Fibroblast of skin of abdomen (primary cell): ENCODE measurements around the gene CTNNA3.

Experiments
- DNase-seq: peaks from one replicate; pipeline ENCODE4 v3.0.0-alpha.2; 2013

The CTNNA3 gene

DNA sequence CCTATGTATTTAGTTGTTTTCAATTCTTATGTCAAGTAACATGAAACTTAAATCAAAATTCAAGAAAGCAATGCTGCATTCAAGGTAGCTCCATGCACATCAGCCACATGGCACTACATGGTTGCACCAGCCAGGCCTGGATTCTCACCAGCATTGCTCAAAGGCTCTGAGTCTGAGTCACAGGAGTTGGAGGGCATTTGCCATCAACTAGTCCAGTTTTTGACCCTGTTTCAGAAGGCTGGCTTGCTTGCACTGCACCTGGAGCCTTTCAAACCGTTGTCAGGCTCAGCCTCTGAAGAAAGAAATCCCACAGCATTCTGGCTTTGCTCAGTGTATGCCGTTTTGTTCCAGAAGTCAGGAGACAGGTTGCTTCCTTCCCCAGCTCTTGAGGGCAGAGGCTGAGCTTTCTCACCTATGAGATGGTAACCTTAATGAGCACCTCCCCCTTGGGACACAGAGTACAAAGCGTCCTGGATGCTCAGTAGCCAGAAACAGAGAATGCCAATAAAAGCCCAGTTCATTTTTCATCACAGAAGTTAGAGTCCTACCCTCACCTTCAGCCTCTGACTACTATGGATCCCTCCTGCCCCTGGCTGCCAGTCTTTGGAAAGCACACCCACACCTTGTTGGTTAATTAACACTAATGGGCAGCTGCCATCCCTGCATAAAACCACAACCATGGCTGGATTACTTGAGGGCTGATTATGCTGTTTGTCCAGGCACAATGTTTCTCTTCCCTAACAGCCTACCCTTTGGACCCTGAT lies 1058.5 kb downstream of the CTNNA3 start:
- peak; percentile 5 for DNase-seq

DNA sequence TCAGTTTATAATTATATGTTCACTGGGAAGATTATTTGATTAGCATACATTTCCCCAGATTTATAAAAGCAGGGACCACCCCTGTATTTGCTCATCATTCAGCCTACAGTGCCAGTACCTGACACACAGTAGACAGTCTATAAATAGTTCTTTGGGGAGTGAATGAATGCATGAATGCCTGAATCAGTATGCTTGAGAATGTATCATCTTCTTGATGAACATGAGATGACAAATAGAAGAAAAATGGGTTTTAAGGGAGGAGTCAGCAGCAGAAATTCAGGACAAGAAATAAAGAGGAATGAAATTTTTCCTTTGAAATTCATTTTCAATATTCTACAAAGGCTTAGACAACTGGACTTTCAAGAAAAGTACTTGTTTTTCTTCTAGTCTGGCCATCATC lies 1066.0 kb downstream of the CTNNA3 start:
- DNase-seq: peak; percentile 55

DNA sequence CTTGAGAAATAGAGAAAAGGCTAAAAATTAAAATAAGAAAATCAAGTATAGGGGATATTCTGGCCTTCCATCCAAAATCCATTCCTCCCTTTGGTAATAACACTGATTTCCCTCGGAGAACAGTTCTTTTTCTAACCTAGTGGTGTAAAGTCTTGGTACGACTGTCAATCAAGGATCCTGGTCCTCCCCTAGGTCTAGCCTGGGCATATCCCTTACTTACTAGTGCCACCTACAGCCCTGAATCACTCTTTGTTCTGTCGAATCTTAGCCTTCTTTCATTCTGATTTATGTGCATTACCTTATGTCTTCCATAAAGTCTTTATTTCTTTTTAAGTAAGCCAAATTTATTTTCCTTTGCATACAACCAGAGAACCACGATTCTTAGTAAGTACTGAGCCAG lies 1068.8 kb downstream of the CTNNA3 start:
- peak; percentile 31 for DNase-seq

DNA sequence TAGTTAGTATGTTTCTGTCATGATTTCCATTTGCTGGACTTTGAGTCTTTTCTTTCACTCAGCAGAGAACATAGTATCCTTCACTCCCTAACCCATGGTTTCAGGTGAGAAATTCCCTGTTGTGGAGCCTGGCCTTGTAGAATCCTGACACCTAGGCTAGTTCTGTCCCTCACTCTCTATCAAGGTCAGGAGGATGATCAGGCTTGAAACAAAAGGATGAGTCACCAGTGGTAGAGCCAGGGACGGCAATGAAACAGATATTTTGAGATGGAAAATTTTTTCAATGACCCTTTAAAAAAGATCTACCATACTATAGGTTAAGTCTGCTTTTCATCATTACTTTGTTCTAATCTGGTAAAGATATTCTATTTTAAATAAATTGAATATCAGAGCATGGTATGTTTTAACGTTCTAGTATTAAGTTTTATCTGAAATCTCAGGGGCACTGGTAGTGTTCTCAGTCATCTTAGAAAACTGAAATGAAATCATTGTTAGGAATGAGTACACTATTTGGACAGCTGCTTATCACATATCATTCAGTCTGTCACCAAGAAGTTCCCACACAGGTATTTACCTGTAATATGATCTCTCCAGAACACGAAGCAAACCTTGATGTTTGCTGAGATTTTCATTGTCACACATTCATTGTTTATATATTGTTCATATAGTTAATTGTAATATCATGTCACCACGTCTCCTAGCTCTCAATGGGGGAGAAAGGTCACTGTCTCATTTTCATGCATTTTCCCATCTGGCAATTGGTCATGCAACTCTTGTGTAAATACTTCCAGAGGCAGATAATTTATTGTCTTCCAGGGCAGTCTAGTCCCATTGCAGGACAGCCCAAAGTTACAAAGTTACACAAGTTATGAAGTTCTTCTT lies 1070.0 kb downstream of the CTNNA3 start:
- peak; percentile 6 for DNase-seq

DNA sequence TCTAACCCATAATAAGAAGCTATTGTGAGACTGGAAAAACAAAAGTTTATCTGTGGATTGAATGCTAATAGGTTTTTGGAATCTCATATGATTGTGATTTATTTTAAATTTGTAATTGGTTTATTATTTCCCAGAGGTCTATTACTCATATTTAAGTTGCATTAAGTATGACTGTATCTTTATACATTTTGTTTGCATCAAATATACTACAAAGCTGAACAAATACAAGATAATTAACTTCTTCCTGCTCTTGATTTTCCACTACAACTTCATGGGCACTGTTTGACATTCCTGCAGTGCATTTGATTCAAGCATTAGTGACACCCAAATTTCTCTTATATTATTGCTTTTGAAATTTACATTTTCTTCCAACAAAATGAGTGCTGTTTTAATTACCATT lies 1073.9 kb downstream of the CTNNA3 start:
- no peak for DNase-seq

DNA sequence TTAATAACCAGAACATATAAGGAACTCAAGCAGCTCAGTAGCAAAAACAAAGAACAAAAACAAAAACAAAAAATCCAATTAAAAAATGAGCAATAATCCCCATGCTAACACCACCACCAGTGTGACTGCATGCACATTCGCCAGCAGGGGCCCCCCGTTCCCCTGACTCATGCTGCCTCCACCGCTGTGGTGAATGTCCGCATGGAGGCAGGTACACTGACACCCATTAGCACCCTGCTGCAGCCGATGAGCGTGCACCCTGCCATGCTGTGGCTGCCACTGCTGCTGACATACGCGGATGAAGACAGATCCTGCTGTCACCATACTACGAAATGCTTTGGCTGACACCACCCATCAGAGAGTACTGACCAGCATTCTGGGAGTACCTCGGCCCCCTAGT lies 1091.8 kb downstream of the CTNNA3 start:
- no peak for DNase-seq

DNA sequence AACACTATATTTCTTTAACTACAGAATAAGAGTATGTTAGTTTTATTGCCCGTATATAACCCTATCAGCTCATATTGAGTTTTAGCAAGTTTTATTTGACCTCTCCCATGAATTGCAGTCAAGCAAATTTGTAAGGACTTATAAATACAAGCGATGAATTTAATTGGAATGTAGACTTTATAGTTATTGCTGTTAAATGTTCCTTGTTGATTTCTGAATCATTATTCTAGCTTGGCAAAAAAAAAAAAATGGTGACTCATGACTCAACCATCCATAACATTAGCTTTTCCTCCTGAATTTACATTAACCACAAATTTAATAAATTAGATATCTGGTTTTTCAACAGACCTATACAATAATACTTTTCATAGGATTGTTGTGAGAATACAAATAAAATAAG lies 1104.1 kb downstream of the CTNNA3 start:
- peak; percentile 68 for DNase-seq

DNA sequence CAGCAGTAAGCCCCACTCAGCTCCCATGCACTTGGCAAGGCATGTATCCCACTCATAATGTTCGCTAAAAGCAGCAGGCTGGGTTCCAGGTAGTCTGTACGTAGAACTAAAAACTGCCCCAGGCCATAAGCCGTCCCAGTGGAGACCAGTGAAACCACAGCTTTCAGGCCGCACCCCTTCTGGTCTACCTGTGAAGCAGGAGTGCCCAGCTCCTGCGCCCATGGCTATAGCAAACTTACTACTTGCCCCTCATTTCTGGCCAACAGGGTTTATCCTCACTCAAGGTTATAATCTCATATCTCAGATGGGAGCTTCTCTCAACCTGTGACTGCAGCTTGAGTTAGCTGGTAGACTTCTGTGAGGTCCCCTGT lies 1108.3 kb downstream of the CTNNA3 start:
- no peak for DNase-seq

DNA sequence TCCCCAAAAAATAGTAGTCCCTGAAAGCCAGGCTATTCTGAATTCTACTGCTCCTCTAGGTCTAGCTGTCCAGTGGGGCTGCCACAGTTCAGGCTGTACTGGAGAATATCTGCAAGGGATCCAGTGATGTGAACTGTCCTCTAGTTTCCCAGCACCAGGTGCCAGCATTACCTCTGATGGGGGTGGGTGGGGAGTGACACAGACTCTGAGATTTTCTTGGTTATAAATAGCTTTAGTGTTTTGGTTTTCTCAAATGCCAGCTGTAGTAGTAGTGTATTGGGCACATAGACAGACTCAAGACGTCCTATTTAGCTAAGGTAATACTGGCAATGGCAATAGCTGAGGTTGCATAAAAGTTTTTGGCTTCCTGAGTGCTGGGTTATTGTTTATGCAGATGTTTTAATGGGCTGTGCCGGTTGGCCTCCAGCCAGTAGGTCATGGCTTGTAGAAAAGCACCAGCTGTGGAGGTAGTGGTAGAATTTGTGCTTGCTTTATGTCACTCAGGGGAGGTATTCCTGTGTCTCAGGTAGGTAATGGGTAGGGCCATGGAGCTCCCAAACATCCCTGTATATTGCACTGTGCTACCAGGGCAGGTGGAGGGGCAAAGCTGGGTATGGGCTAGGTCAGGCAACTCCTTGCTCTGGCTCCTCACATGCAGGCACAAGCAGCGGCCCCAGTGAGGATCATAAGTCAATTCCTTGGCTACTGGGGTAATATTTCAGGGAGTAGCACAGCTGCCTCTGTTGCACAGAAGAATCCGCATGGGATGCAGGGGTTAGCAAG lies 1108.9 kb downstream of the CTNNA3 start:
- DNase-seq: no peak

DNA sequence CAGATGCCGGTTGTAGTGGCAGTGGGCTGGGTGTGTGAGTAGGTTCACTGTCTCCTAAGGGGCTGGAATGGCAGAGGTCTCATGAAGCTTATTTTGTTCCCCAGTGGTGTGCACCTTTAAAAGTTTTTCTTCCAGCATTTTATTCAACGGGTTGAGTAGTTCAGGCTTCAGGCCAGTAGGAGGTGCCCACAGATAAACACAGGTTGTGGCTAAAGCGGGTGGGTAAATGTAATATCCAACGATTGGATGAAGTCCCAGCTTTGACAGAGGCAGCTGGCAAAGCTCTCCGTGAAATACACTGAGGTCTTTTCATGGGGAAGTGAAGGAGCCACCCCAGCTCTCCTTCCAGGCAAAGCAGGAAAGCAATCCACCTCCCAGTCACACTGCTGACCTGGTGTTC lies 1109.9 kb downstream of the CTNNA3 start:
- DNase-seq: peak; percentile 28

DNA sequence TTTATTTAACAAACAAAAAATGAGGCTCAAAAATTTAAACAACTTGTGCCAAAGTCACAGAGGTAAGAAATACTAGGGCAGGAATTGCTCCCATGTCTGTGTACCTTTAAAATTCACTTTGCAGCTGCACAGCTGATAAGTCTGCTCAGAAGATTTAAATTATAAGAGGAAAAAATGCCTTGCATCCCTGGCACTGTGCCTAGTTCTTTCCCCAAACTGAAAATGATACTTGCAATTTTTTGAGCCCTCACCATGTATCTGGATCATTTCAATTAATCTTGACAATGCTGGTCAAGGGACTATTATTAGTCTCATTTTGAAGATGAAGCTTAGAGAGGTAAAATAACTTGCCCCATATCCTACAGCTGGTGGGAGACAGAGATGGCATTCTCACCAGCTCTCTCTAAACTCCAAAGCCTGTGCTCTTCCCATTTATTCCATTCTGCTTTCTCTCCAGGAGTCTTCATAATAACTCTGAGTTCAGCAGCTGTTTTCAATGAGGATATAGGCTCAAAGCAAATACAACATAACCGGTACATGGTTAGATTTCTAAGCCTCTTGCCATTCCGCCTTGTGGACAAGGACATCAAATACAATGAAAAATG lies 1120.6 kb downstream of the CTNNA3 start:
- DNase-seq: no peak

DNA sequence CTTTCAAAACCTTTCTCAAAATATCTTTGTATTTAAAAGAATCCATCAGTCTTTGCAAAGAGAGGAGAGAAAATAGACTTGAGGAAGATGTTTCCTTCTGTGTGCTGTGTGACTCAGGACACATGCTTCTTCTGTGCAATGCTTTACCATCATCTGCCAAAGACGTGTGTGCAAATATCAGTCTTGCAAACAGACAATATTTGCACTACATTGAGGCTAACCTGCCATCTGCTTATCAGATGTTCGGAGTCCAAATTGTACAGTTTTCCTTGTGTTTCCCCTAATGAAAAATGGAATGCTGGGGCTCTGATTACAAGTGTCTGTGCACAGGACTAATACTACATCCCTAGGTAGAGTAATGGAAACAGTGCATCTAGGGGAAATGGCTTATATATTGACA lies 1123.3 kb downstream of the CTNNA3 start:
- no peak for DNase-seq

DNA sequence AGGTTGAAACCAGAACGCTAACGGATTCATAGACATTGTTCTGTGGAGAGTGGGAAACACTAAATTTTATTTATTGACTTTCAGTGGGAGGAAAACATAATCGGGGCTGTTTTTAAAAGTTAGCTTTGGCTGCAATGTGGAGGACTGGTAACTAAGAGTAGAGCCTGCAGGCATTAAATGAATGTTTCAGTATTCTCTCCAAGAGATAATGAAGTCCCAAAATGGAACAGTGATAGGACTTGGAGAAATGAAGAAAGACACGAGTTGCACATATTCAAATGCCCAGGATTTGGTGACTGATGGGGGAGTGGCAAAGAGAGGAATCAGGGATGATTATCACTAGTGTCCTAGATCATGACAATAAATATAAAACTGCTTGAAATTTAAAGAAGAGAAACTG lies 1130.0 kb downstream of the CTNNA3 start:
- no peak for DNase-seq

DNA sequence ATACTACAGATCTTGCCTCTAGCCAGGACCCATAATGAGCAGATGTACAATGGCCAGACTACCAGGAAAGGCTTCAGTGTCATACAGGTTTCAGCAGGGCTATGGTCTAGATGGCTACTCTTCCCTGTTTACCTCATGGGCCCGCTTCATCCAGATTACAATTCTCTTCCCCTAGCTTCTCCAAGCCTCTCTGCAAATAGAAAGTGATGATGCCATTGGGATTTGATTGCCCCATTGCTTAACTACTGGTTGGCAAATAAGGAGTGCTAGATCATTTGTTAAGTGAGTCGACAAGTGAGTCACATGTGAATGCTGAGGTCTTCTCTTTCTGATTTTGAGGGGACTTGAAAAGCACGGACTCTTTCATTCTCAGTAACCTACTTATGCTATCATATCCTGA lies 1131.7 kb downstream of the CTNNA3 start:
- peak; percentile 16 for DNase-seq

DNA sequence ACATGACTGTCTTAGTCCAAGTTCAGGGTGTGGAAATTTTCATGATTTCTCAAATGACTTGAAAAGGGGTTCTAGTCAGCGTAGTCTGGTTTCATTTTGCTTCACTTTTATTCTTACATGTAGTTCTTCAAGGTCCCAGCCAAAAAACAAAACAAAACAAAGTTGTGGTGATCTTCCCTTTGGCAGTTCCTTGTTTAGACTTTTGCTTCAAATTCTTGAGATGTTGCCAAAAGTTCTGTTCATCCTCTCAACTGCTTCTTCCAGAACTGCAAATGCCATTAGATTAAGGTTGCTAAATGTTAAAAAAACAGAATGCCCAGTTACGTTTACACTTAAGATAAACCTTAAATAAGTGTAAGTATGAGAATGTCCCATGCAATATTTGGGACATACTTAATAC lies 1140.9 kb downstream of the CTNNA3 start:
- peak; percentile 13 for DNase-seq

DNA sequence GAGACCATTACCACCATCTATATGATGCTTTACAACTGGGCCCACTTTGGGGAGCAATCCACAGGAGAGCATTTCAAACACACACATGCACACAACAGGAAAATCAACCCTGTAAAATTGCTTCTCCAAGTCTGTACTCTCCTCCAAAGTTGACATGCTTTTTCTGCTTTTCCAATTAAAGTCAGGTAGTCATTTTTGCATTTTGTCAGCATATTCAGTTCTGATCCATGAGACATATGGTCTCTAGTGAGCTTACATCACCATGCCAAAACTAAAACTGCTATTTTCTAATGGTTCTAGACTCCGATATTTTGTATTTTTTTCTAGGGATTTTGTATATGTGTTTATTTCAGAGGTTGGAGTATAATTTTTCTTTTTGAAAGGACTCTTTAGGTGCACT lies 1143.7 kb downstream of the CTNNA3 start:
- DNase-seq: no peak

DNA sequence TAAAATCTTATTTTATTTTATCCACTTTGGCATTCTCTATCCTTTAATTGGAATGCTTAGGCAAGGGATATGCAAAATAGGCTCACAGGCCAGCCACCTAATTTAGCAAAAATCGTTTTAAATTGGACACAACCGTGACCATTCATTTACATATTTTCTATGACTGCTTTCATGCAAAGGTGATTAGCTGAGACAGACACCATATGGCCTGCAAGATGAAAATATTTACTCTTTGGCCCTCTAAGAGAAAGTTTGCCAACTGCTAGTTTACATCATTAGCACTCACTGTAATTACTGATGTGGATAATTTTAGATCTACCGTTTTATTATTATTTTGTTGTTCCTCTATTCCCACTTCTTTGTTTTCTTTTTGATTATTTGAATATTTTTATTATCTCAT lies 1145.6 kb downstream of the CTNNA3 start:
- no peak for DNase-seq

DNA sequence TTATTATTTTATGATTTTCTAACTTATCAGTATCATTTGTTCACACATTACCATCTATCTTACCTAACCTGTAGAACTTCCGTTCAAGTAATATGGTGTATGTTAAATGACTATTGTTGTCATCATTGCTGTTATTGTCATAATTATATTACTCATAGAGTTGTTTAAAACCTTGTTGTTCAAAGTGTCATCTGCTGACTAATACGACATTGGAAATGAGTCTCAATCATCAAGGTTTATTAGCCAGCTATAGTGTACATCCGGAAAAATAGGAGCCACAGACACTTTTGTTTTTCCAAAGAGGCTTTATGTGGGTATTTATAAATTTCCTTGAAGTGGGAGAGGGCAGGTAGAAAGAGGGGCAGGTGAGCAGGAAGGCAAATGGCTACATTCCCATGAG lies 1157.1 kb downstream of the CTNNA3 start:
- DNase-seq: no peak

DNA sequence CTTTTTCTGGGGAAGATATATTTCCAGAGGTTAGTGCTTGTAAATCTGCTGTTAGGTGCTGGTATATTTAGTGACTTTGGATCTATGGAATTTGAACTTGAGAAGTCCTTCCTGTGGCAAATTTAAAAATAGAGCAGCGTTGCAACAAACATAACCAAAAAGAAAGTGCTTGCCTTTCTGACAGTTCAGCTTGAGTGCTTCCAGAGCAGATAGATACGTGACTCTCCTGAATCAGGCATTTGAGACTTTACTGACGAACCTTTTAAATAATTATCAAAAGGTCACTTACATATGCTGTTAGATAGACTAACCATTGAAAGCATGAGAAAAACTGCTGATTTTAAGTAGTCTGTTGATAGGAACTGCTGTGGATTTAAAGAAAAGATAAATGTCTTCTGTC lies 1157.6 kb downstream of the CTNNA3 start:
- no peak for DNase-seq

DNA sequence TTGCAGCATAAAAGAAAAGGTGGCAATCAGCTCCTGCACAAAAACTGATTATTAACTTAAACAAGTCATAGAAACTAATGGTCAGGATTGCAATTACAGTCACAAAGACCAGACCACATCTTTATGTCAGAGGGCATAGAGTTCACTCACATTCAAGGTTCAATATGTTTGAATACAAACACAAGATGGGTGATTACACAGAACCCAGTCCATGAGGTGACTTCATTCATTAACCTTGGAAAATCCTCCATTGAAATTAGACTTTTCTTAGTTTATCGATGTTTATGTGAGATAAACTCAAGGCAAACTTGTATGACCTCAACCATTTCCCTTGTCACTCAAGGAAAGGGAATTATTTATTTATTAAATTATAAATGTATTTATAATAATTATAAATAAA lies 1158.8 kb downstream of the CTNNA3 start:
- DNase-seq: no peak

DNA sequence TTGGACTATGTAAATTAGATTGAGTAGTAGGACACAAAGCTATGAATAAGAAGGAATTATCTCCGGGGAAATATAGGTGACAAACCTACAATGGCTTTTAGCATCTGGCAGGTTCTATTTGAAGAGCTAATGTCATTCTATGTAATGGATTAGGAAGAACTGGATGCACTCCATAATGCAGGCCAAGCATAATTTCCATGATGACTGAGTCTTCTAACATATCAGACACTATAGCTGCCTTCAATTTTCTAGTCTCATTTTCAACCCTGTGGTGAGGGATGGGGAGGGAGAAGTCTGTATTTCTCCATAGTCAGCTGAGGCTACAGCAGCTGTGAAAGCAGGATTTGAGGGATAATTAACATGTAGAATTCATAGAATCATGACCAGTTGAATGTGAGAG lies 1160.6 kb downstream of the CTNNA3 start:
- no peak for DNase-seq

DNA sequence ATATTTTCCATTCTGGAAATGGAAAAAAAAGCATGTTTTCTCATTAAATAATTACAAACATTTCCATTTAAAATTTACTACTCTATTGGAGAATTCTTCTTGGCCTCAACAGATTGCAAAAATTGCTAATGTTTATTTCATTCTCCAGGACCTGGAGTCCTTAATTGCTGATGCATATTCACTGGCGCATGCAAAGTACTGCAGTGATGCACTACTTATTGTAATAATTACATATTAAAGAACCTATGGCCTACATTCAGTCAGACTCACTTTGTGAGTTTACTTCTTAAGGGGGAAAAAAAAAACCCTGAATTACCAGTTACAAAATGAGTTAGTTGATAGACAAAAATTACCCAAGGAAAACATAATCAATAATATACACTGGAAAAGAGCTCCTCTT lies 1161.1 kb downstream of the CTNNA3 start:
- DNase-seq: no peak

DNA sequence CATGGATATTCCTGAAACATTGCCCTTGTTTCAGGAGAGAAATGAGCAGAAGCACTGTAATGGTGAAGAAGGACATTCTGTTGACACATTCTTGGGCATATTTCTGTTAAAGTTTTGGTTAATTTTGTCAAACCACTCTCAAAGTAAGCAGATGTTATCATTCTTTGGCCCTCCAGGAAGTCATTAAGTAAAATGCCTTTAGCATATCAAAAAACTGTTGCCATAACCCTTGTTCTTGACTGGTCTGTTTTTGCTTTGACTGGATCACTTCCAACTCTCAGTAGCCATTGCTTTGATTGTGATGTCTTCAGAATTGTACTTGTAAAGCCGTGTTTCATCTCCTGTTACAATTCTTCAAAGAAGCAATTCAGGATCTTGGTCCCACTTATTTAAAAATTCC lies 1174.5 kb downstream of the CTNNA3 start:
- DNase-seq: no peak
